CD4-positive, alpha-beta T cell (primary cell): Measurements from ENCODE around the gene ZNF536. TPM values are rescaled to one million over a fixed set of nuclear protein-coding genes. Genes with fewer than 3 reads are reported as not detected.

ENCODE experiments used
- ATAC-seq: fragments of 200-7000 bp; cut with Tn5 transposase; one replicate; pipeline ENCODE4 v1.10.0; 2022; ENCODE audit warnings: mild to moderate bottlenecking; ENCODE audit not compliant: poor library complexity
- CTCF ChIA-PET: fragments of 350-600 bp; sonication (Branson Sonifier 250); formaldehyde crosslinking; loops from one replicate; lab custom pipeline; 2021; ENCODE audit warnings: antibody characterized with exemption, inconsistent platforms; lab: Charles Lee
- POLR2A ChIA-PET: fragments of 350-600 bp; sonication (Branson Sonifier 250); formaldehyde crosslinking; loops from one replicate; lab custom pipeline; 2021; ENCODE audit warnings: antibody characterized with exemption, inconsistent platforms; lab: Charles Lee
- DNase-seq, 14 experiments: peaks; one replicate each; pipeline ENCODE4 v3.0.0-alpha.2; 2013 to 2020; ENCODE audit warnings: mixed read lengths in 2 of 14
- H3K27ac ChIP-seq, 2 donors: one replicate each; pipeline versions ENCODE4 v1.5.1 to v1.7.0; 2013; ENCODE audit warnings: low read length in 2 of 2, low read depth in 1 of 2, mild to moderate bottlenecking in 1 of 2
- H3K27me3 ChIP-seq, 2 experiments: 1 replicate in 1 of 2; 2 replicates in 1 of 2; pipeline versions ENCODE4 v1.6.1 to v1.7.0; 2013; ENCODE audit warnings: low read length in 2 of 2, control low read depth in 1 of 2, mild to moderate bottlenecking in 1 of 2, moderate library complexity in 1 of 2; ENCODE audit not compliant: insufficient read depth in 2 of 2, control insufficient read depth in 1 of 2
- H3K36me3 ChIP-seq: one replicate; pipeline ENCODE4 v1.6.1; 2013; ENCODE audit warnings: low read length, control low read depth; ENCODE audit not compliant: insufficient read depth
- H3K4me1 ChIP-seq: one replicate; pipeline ENCODE4 v1.6.1; 2013; ENCODE audit warnings: low read length, control low read depth; ENCODE audit not compliant: insufficient read depth
- H3K4me3 ChIP-seq: one replicate; pipeline ENCODE4 v1.5.1; 2013; ENCODE audit warnings: mild to moderate bottlenecking, low read length, moderate library complexity
- H3K9me3 ChIP-seq, 2 experiments: 1 replicate in 1 of 2; 2 replicates in 1 of 2; pipeline versions ENCODE4 v1.6.1 to v1.7.0; 2013; ENCODE audit warnings: low read length in 2 of 2, mild to moderate bottlenecking in 2 of 2, control low read depth in 1 of 2, moderate library complexity in 1 of 2; ENCODE audit not compliant: control insufficient read depth in 1 of 2, insufficient read depth in 1 of 2
- H3K27ac Mint-ChIP-seq: one replicate; pipeline ENCODE4 v1.8.0; 2020; ENCODE audit warnings: mixed read lengths
- H3K27me3 Mint-ChIP-seq: one replicate; pipeline ENCODE4 v1.8.0; 2021; ENCODE audit warnings: mixed read lengths
- H3K36me3 Mint-ChIP-seq: one replicate; pipeline ENCODE4 v1.8.0; 2021; ENCODE audit warnings: low read depth, mixed read lengths
- H3K4me1 Mint-ChIP-seq: one replicate; pipeline ENCODE4 v1.8.0; 2021; ENCODE audit warnings: low read depth, mixed read lengths
- H3K4me3 Mint-ChIP-seq: one replicate; pipeline ENCODE4 v1.8.0; 2020; ENCODE audit warnings: mild to moderate bottlenecking, mixed read lengths
- H3K9me3 Mint-ChIP-seq: one replicate; pipeline ENCODE4 v1.8.0; 2020; ENCODE audit warnings: mixed read lengths
- CTCF ChIP-seq: fragments of 200-600 bp; IDR thresholded peaks from one replicate; pipeline ENCODE4 v1.8.0; 2022; ENCODE audit warnings: antibody characterized with exemption, mild to moderate bottlenecking
- intact Hi-C, 2 experiments: fragments of 100-400 bp; cut with DNase I in 1 of 2; cut with micrococcal nuclease in 1 of 2; formaldehyde crosslinking; loops; one replicate each; pipeline versions ENCODE4 v1.15.1 to v1.9.0; 2023 to 2025; cut with DNase I, micrococcal nuclease
- total RNA-seq, 174 experiments: library from RNA in 2 of 174; stranded (reverse) in 2 of 174; gene quantifications; one replicate each; pipeline ENCODE4 v1.2.3 and lab custom pipeline; 2021 to 2026

ZNF536 gene
- total RNA-seq, 2 experiments from 2014 or later: not detected

DNA sequence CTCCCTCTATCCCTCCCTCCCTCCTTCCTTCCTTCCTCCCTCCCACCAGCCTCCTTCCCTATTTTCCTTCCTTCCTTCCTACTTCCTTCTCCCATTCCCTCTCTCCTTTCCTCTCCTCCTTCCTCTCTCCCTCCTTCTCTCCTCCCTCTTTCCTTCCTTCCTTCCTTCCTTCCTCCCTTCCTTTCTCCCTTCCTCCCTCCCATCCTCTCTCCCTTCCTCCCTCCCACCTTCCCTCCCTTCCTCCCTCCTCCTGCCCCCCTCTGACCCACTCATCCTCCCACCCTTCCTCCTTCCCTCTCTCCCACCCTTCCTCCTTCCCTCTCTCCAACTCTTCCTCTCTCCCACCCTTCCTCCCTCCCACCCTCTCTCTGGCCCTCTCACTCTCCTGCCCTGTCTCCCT is 132.1 kb downstream of the ZNF536 start:
- CTCF ChIA-PET: no interaction called here
- Histone ChIP-seq H3K36me3 (no peaks in the 10 kb centered on the region), H3K4me3 (no peak overlapping the region), H3K27me3 (peaks cover 3% of the 10 kb centered on the region in 2 experiments), H3K27ac (no peak overlapping the region), H3K9me3 (no peaks in the 10 kb centered on the region), H3K4me1 (no peaks in the 10 kb centered on the region)
- no peak for TF ChIP-seq CTCF
- DNase-seq: no peak
- no peak for ATAC-seq
- Mint-ChIP-seq H3K27ac (no peak overlapping the region), H3K9me3 (no peaks in the 10 kb centered on the region), H3K27me3 (peaks cover 12% of the 10 kb centered on the region), H3K4me3 (no peak overlapping the region), H3K4me1 (no peaks in the 10 kb centered on the region), H3K36me3 (no peaks in the 10 kb centered on the region)
- intact Hi-C loops: no loop called here
- POLR2A ChIA-PET: no interaction called here

DNA sequence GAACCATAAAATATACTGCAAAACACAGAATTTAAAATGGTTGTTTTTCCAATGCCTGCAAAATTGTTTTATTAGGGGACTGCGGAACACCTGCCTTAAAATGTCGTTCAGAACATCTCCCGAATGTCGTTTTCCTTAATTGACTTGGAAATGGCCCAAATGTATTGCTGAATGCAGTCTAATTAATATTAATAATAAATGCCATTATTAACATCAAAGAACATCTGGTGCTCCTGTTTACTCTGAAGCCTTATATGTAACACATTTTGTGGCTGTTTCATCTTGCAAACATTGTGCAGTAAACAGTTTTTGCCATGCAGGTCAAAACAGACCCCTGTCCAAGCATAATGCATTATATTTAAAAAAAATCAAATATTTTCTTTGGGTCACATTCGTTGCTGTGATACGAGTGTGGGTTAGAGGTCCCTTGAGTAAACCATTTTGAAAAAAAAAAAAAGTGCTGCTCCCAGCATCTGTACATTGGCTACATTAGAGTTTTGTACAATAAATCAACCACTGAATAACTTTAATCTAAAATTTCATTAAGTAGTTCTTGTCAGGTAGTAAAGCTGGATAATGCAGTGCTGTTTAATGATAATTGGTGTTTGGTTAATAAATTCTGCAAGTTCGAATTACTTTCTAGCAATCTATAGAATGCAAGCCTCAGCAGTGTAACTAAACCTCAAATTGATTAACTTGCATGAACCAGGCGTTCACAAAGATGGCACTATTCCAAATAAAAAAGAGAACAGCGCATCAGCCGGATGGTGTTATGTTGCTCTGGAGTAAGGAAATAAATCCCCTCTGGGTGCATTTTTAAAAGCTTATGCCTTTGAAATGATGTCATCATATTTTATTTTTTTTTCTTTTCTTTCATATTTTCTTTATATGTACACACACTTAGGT is 140.2 kb downstream of the ZNF536 start:
- ATAC-seq (no peak), DNase-seq (no peak)
- Mint-ChIP-seq H3K27ac (no peak overlapping the region), H3K4me3 (no peak overlapping the region), H3K36me3 (no peaks in the 10 kb centered on the region), H3K4me1 (no peaks in the 10 kb centered on the region), H3K9me3 (no peaks in the 10 kb centered on the region), H3K27me3 (peaks cover 7% of the 10 kb centered on the region)
- CTCF ChIA-PET: no interaction called here
- H3K9me3 ChIP-seq: no peaks in the 10 kb centered on the region
- no peak overlapping the region for H3K4me3 ChIP-seq
- intact Hi-C loops: no loop called here
- H3K36me3 ChIP-seq: no peaks in the 10 kb centered on the region
- no peaks in the 10 kb centered on the region for H3K4me1 ChIP-seq
- H3K27me3 ChIP-seq: no peaks in the 10 kb centered on the region
- POLR2A ChIA-PET: no interaction called here
- H3K27ac ChIP-seq: no peak overlapping the region
- TF ChIP-seq CTCF: no peak

DNA sequence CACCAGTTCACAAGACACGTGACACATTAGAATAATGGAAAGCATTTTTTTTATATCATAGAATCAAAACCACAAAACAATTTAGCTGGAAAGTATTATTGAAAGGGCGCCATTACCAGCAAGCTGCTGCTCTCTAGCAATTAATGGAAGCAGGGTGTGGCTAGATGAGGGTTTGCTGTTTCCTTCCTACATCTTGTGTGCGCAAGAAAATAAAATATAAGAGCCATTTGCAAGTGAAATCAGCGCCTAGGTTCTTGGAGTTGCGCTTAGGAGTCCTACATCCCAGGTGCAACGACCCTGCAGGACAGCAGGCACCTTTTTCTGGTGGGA is 140.9 kb downstream of the ZNF536 start:
- Histone ChIP-seq H3K9me3 (no peaks in the 10 kb centered on the region), H3K27ac (no peak overlapping the region), H3K4me1 (no peaks in the 10 kb centered on the region), H3K36me3 (no peaks in the 10 kb centered on the region), H3K4me3 (no peak overlapping the region), H3K27me3 (no peaks in the 10 kb centered on the region)
- ChIA-PET CTCF (no interaction called here), POLR2A (no interaction called here)
- TF ChIP-seq CTCF: no peak
- Mint-ChIP-seq H3K36me3 (no peaks in the 10 kb centered on the region), H3K4me1 (no peaks in the 10 kb centered on the region), H3K4me3 (no peak overlapping the region), H3K27ac (no peak overlapping the region), H3K9me3 (no peaks in the 10 kb centered on the region), H3K27me3 (peaks cover 3% of the 10 kb centered on the region)
- ATAC-seq: no peak
- DNase-seq: no peak
- intact Hi-C loops: no loop called here
